CD4-positive, alpha-beta T cell treated with Interleukin-4 for 1 hour (primary cell): ENCODE data around the gene PRR23C.

Source experiments
- DNase-seq, 2 donors: peaks; one replicate each; pipeline ENCODE4 v3.0.0-alpha.2; 2020 to 2022

PRR23C gene

GRCh38 chr3:138995706-138996105 lies 49.0 kb downstream of the PRR23C start:
- no peak for DNase-seq
